ENCODE data around the gene DBP. TPM values are rescaled to one million over a fixed set of nuclear protein-coding genes. Genes with fewer than 3 reads are reported as not detected.
"Not testable (repeated sequence)": the region's sequence is repeated elsewhere in the genome, so short reads cannot be mapped to it uniquely, and the experiment has no call there.

The DBP gene
- total RNA-seq, 1 donor from 2014 or later = 4.3 TPM

DNA sequence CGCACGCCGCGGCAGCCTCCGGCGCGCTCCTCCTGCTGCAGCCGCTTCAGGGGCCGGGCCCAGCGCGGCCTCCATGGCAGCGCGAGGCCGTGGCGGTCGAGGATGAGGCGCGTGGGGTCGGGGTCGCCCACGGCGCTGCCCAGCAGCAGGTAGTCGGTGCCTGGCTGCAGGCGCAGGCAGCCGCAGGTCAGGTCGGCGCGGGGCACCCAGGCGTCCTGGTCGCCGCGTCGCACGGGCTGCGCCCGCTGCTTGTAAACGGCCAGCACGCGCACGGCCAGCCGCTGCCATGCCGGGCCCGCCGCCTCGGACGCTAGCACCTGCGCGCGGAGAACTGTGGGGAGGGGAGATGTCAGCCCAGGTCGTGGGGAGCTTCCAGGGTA, 24.5 kb upstream of the DBP start:
- no peaks in the 10 kb centered on the region for H3K36me3 Mint-ChIP-seq (ENCODE audit: low read depth, unreplicated experiment)
- peaks cover 7% of the 10 kb centered on the region for H3K27me3 Mint-ChIP-seq (ENCODE audit: unreplicated experiment)
- TF ChIP-seq, protein P1, sequence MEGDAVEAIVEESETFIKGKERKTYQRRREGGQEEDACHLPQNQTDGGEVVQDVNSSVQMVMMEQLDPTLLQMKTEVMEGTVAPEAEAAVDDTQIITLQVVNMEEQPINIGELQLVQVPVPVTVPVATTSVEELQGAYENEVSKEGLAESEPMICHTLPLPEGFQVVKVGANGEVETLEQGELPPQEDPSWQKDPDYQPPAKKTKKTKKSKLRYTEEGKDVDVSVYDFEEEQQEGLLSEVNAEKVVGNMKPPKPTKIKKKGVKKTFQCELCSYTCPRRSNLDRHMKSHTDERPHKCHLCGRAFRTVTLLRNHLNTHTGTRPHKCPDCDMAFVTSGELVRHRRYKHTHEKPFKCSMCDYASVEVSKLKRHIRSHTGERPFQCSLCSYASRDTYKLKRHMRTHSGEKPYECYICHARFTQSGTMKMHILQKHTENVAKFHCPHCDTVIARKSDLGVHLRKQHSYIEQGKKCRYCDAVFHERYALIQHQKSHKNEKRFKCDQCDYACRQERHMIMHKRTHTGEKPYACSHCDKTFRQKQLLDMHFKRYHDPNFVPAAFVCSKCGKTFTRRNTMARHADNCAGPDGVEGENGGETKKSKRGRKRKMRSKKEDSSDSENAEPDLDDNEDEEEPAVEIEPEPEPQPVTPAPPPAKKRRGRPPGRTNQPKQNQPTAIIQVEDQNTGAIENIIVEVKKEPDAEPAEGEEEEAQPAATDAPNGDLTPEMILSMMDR (IDR thresholded peaks at IDR 0.05; ENCODE audit: unreplicated experiment) = no peak
- H3K9me3 Mint-ChIP-seq (ENCODE audit: unreplicated experiment) = no peaks in the 10 kb centered on the region
- no peak for DNase-seq (ENCODE audit: low spot score)
- H3K4me3 Mint-ChIP-seq (ENCODE audit: unreplicated experiment) = no peak overlapping the region
- peaks cover 4% of the 10 kb centered on the region for H3K4me1 Mint-ChIP-seq (ENCODE audit: unreplicated experiment)
- H3K27ac Mint-ChIP-seq (ENCODE audit: unreplicated experiment) = no peak overlapping the region

DNA sequence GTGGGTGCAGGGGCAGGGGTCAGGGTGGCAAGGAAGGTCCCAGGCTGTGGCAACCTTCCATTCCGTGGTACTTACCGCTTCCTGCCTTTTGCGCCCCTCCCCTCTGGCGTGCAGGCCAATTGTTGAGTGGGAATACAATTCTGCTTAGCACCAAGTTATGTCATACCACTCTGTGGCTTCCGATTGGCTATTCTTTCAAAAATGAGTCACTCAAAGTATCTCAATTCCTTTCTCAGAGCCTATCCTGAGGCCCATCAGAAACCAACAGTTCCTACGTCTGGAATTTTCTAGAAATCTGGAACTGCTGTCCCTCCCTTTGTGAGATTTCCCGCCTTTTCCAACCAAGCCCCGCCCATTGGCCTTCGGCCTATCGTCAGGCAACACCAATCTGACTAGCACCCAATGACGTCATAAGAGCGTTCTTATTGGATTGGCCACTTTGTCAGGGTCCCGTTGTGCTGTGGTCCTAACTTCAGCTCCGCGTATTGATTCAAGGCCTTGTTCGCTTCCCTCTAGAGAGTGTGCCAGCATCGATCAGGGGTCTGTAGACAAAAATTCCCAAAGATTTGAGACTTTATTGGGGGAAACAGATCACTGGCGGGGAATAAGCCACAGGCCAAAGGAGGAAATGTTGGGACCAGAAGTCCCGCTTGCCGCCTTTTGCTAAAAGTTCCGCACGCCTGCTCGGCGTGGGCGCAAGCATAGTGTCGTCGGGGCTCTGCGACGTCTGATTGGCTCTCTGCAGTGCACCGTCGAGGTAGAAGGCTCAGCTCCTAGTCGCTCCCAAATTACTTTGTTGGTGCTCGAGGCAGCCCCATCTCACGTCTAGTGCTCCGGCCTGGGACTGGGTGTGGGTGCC, 23.9 kb upstream of the DBP start:
- TF ChIP-seq, protein P1 (IDR thresholded peaks at IDR 0.05; ENCODE audit: unreplicated experiment) = no peak
- peak; percentile 41 for DNase-seq (ENCODE audit: low spot score)
- Mint-ChIP-seq H3K4me3 (ENCODE audit: unreplicated experiment) (no peak overlapping the region), H3K4me1 (ENCODE audit: unreplicated experiment) (peaks cover 5% of the 10 kb centered on the region), H3K9me3 (ENCODE audit: unreplicated experiment) (no peaks in the 10 kb centered on the region), H3K27ac (ENCODE audit: unreplicated experiment) (no peak overlapping the region), H3K27me3 (ENCODE audit: unreplicated experiment) (peaks cover 7% of the 10 kb centered on the region), H3K36me3 (ENCODE audit: low read depth, unreplicated experiment) (no peaks in the 10 kb centered on the region)

DNA sequence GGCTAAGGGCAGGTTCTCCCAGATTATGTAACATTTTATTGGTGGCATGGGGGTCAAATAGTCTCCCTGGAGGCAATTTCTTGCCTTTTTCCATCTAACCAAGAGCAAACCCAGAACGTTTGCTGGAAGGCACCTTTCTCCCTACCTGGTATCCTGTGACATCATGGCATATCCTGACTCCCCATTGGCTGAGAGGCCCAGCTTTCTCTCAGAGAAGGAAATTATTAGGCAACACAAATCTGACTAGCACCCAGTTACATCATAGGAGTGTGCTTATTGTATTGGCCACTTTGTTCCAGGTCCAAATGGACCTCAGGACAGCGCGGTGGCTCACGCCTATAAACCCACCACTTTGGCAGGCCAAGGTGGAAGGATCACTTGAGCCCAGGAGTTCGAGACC, 22.6 kb upstream of the DBP start:
- peaks cover 5% of the 10 kb centered on the region for H3K4me1 Mint-ChIP-seq (ENCODE audit: unreplicated experiment)
- TF ChIP-seq, protein P1 (IDR thresholded peaks at IDR 0.05; ENCODE audit: unreplicated experiment) = no peak
- H3K27ac Mint-ChIP-seq (ENCODE audit: unreplicated experiment) = no peak overlapping the region
- H3K4me3 Mint-ChIP-seq (ENCODE audit: unreplicated experiment) = no peak overlapping the region
- no peaks in the 10 kb centered on the region for H3K9me3 Mint-ChIP-seq (ENCODE audit: unreplicated experiment)
- H3K27me3 Mint-ChIP-seq (ENCODE audit: unreplicated experiment) = peaks cover 5% of the 10 kb centered on the region
- DNase-seq (ENCODE audit: low spot score) = no peak
- no peaks in the 10 kb centered on the region for H3K36me3 Mint-ChIP-seq (ENCODE audit: low read depth, unreplicated experiment)

DNA sequence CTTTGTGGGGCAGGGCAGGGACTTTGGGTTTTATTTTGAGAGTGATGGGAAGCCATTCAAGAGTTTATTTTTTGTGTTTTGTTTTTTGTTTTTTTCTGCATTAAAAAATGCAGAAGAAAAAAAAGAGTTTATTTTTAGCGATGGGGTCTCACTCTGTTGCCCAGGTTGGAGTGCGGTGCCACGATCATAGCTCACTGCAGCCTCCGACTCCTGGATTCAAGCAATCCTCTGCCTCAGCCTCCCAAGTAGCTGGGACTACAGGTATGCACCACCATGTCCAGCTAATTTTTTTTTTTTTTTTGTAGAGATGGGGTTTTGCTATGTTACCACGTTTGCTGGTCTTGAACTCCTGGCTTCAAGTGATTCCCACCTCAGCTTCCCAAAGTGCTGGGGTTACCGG, 21.3 kb upstream of the DBP start:
- peaks cover 5% of the 10 kb centered on the region for H3K27me3 Mint-ChIP-seq (ENCODE audit: unreplicated experiment)
- TF ChIP-seq, protein P1 (IDR thresholded peaks at IDR 0.05; ENCODE audit: unreplicated experiment) = no peak
- H3K27ac Mint-ChIP-seq (ENCODE audit: unreplicated experiment) = no peak overlapping the region
- no peak for DNase-seq (ENCODE audit: low spot score)
- H3K36me3 Mint-ChIP-seq (ENCODE audit: low read depth, unreplicated experiment) = no peaks in the 10 kb centered on the region
- peaks cover 5% of the 10 kb centered on the region for H3K4me1 Mint-ChIP-seq (ENCODE audit: unreplicated experiment)
- no peaks in the 10 kb centered on the region for H3K9me3 Mint-ChIP-seq (ENCODE audit: unreplicated experiment)
- H3K4me3 Mint-ChIP-seq (ENCODE audit: unreplicated experiment) = no peak overlapping the region

DNA sequence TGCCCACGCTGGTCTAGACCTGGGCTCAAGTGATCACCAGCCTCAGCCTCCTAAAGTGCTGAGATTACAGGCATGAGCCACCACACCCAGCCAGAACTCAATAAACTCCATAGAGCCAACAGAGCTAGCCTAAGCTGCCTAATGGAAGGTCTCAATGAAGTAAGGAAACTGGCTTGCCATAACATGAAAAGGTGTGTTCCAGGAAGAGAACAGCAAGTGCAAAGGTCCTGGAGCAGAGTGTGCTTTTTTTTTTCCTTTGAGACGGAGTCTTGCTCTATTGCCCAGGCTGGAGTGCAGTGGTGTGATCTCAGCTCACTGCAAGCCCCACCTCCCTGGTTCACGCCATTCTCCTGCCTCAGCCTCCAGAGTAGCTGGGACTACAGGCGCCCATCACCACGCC, 20.6 kb upstream of the DBP start:
- H3K36me3 Mint-ChIP-seq (ENCODE audit: low read depth, unreplicated experiment); H3K27me3 Mint-ChIP-seq (ENCODE audit: unreplicated experiment); H3K27ac Mint-ChIP-seq (ENCODE audit: unreplicated experiment); H3K9me3 Mint-ChIP-seq (ENCODE audit: unreplicated experiment); H3K4me1 Mint-ChIP-seq (ENCODE audit: unreplicated experiment); DNase-seq (ENCODE audit: low spot score); H3K4me3 Mint-ChIP-seq (ENCODE audit: unreplicated experiment): not testable (repeated sequence)
